ENCODE measurements around the gene SP6.

The SP6 gene

DNA sequence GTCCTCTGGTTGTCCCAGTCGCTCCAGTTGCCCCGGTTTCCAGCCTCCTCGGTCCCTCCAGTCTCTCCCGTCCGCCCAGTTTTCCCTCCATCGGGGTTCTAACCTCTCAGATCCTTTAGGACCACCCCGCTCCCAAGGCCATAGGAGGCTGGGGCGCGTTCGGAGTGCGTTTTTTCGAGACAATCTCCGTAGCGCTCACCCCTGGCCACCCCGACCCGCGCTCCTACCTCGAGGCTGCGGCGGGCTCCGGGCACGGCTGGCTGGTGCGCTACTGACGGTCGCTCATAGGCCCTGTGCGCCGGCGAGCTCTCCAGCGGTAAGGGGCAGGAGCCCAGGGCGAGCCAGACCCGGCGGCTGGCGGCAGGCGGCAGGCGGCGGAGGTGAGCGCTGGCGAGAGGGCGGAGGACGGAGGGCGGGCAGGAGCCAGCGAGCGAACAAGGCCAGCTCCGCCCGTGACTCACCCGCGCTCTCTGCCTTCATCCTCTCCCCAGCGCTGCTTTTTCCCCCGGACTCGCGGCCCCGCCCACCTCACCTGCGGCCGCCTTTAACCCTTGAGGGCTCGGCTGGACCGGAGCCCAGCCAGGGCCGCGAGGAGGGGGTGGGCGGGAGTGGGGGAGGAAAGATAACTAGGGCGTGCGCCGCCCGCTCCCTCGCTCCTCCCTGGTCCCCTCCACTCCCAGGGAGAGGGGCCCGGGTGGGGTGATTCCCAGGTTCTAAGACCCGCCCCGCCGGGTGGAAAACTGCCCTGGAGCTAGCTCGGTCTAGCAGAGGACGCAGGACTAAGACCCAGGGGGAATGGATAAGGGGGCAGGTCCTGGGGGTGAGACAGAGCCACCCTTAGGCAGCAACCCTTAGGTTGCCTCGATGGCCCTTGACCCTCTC, at the start of gene SP6:
Gene SP6, minus strand, starts transcription at position 472 of the 882 bp plus-strand sequence. CDS start 2,734 bp downstream, outside the sequence.
- DNase-seq (ENCODE audit: low read depth, low spot score) = no peak

DNA sequence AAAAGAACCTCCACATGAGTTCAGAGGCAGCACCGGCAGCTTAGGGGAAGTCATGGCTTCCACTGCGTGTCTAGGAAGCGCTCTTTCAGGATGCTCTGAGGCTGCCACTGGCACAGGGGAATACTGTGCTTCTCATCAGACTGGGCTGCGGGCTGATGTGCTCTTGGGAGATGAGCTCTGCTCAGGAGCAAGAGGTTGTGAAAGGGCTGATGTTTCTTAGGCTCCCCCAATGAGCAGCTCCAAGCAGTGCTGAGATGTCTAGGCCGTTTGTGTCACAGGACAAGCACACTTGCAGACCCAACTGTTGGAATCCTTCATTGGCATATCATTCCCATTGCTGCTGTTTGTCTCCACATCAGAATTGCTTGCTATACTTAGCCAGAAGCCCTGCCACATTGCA, 48.7 kb upstream of the SP6 start:
- DNase-seq (ENCODE audit: low read depth, low spot score) = no peak

DNA sequence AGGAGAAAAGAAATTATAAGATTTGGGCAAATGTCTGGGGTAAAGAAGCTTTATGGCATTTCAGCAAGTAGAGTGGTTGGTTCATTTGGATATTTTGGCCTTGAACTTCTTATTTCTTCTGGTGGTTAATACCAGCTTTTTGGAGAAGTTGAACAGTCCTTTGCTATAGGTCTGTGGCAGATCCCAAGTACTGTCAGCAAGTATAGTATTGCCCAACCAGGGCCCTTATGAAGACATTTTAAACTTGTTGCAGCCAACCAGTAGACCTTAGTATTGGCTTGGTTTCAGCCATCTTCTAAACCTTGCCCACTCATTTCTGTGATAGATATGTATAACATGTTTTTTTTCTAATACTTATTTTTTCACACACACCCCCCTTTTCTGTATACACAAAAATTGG, 47.3 kb upstream of the SP6 start:
- DNase-seq (ENCODE audit: low read depth, low spot score) = no peak

DNA sequence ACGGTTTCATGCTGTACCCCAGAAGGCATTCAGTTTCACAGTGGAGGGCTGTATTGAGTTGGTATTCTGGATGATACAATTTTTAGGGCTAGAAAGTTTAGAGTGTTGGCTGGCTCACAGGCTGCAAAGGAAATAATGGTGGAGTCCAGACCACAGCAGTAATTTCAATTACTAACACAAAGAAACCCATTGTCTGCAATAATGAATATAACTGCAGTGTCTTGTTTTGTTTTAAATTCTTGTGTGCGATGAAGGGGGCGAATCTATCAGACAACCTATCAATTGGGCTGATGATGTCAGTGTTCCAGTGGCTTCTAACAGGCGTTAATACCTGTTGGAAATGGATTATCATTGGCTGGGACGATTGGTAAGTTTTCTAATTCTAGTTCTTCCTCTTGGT, 46.6 kb upstream of the SP6 start:
- DNase-seq (ENCODE audit: low read depth, low spot score) = no peak

GRCh38 chr17:47896672-47897490, 45.9 kb upstream of the SP6 start:
- no peak for DNase-seq (ENCODE audit: low read depth, low spot score)

GRCh38 chr17:47895856-47896671, 45.1 kb upstream of the SP6 start, which contains the start of gene SP2:
TSS of gene SP2 (plus strand) at chr17:47896236. CDS start at chr17:47896287, 51 bp downstream.
- DNase-seq (ENCODE audit: low read depth, low spot score) = peak; percentile 100

GRCh38 chr17:47895347-47895855, 44.4 kb upstream of the SP6 start:
- no peak for DNase-seq (ENCODE audit: low read depth, low spot score)

GRCh38 chr17:47894498-47895346, 43.8 kb upstream of the SP6 start:
- no peak for DNase-seq (ENCODE audit: low read depth, low spot score)

- DNase-seq (ENCODE audit: low read depth, low spot score) = no peak
Measured at GRCh38 chr17:47891545-47892088, 40.7 kb upstream of the SP6 start.

GRCh38 chr17:47889734-47890529, 39.0 kb upstream of the SP6 start:
- peak; percentile 57 for DNase-seq (ENCODE audit: low read depth, low spot score)

- DNase-seq (ENCODE audit: low read depth, low spot score) = no peak
Measured at GRCh38 chr17:47888293-47888692, 37.3 kb upstream of the SP6 start.

GRCh38 chr17:47884905-47885730, 34.2 kb upstream of the SP6 start:
- DNase-seq (ENCODE audit: low read depth, low spot score) = no peak

GRCh38 chr17:47884427-47884740, 33.4 kb upstream of the SP6 start:
- DNase-seq (ENCODE audit: low read depth, low spot score) = no peak

DNA sequence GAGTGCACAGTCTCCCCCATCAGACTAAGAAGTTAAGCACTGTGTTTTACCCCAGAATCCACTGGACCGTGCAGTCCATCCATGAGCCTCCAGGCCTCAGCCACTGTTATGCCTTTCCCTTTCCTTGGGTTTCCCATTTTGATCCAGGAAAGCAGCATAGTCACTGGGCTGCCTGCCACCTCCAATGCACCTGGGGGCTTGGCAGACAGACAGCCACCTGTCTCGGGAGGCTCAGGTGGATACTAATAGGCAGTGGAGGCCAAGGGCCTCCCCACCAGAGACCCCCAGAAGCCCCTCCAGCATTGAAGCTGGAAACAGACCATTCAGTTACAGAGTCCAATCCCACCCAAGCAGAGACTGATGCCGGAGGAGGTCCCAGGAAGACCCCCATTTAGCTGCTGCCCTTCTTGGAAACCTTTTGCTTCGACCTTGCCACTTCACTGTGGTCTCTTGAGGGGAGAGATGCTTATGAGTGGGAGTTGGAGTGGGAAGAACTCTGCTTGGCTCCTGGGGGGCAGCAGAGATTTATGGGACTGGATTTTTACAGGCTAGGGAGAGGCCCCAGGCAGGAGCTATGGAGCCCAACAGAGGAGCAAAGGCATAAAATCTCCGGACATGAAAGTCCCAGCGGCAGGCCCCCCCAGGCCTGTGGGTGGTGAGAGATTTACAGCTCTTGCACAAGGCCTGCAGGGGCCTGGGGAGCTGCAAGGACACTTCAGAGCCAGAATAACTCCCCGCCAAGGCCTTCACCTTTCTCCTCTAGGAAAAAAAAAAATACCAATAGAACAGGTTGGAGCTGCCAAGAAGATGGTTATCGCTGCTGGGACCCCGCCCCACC, 32.8 kb upstream of the SP6 start:
- DNase-seq (ENCODE audit: low read depth, low spot score) = no peak

DNA sequence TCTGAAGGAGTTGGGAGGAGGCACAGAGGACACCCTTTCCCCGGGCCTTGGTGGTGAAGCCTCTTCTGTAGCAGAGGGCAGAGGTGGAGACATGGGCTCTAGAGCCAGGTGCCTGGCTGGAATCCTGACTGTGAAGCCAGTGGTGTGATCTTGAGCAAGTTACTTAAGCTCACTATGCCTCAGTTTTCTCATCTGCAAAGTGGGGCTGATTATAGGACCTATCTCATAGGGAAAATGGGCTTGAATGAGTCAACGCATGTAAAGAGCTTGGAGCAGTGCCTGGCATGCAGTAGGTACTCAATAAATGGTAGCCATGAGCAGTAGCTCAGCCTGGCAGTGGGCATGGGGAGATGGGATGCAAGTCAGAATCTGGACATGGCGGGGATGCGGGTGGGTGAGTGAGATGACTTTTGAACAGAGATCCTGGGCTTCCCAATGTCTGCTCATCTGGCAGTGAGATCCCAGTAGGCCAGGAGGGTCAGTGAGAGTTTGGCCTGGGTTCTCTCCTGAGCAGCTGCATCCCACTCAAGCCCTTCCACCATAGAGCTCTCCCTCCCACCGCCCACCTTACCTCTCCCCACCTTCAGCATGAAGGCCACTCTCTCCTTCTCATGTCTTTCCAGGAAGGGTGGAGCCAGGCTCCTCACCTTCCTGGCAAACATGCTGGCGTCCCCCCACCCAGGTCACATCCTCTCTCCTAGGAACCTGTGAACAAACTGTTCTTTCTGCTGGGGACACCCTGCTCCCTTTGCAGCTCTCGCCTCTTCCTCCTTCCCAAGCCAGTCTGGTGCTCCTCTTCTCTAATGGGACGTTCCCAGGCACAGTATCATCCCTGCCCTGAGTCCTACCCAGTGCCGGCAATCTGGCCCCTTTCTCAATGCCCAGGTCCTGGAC, 32.0 kb upstream of the SP6 start:
- DNase-seq (ENCODE audit: low read depth, low spot score) = no peak

DNA sequence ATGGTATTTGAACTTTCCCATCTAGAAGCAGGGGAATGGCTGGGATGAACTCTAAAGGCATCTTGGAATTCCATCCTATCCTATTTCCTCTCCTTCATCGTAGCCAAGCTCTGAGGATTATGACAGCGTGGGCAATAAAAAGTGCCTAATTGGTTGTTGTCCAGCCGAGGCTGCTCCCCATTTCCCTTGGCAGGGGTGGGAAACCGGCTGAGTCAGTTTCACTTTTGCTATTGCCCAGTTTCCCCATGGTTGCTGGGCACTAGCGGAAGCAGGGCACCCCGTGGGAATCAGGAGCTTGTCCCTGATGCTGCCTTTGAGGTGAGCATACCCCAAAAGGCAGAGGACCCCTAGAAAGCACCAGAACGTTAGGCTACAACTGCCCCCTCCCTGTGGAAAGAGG, 31.3 kb upstream of the SP6 start:
- no peak for DNase-seq (ENCODE audit: low read depth, low spot score)

Measured in iPS DF 19.7 (cell line).